HG03354 (cell line): ENCODE data around the gene CLTC.
A peak's percentile ranks its signal among the peaks of the same experiment; 100 is the strongest.
"Not testable (repeated sequence)": the region's sequence is repeated elsewhere in the genome, so short reads cannot be mapped to it uniquely, and the experiment has no call there.

Source experiments
- ATAC-seq: cut with Tn5 transposase; IDR thresholded peaks from one replicate; pipeline ENCODE4 v1.9.1; 2021; ENCODE audit warnings: mild to moderate bottlenecking; ENCODE audit not compliant: unreplicated experiment, poor library complexity, severe bottlenecking

Gene CLTC

GRCh38 chr17:59632398-59632797 lies 12.7 kb downstream of the CLTC start:
- ATAC-seq: no peak

GRCh38 chr17:59633658-59634359 lies 14.1 kb downstream of the CLTC start:
- no peak for ATAC-seq

GRCh38 chr17:59634632-59635541 lies 15.2 kb downstream of the CLTC start:
- ATAC-seq: peak; percentile 72

GRCh38 chr17:59637611-59638310 lies 18.1 kb downstream of the CLTC start:
- ATAC-seq: no peak

- ATAC-seq: no peak
These were observed 18.9 kb downstream of the CLTC start for GRCh38 chr17:59638553-59638952.

- peak; percentile 86 for ATAC-seq
These were observed 22.2 kb downstream of the CLTC start for GRCh38 chr17:59641799-59642484.

GRCh38 chr17:59642565-59642964 lies 22.9 kb downstream of the CLTC start:
- ATAC-seq: no peak

- no peak for ATAC-seq
These were observed 23.8 kb downstream of the CLTC start for GRCh38 chr17:59643159-59644140.

GRCh38 chr17:59647288-59647687 lies 27.6 kb downstream of the CLTC start:
- ATAC-seq: no peak

- no peak for ATAC-seq
These were observed 30.2 kb downstream of the CLTC start for GRCh38 chr17:59649886-59650285.

GRCh38 chr17:59650642-59651041 lies 30.9 kb downstream of the CLTC start:
- ATAC-seq: no peak

- ATAC-seq: no peak
These were observed 31.7 kb downstream of the CLTC start for GRCh38 chr17:59651346-59651745.

GRCh38 chr17:59652119-59652518 lies 32.4 kb downstream of the CLTC start:
- no peak for ATAC-seq

GRCh38 chr17:59656624-59657023 lies 36.9 kb downstream of the CLTC start:
- ATAC-seq: not testable (repeated sequence)

GRCh38 chr17:59666235-59666634 lies 46.5 kb downstream of the CLTC start:
- no peak for ATAC-seq

GRCh38 chr17:59668816-59669215 lies 49.1 kb downstream of the CLTC start:
- no peak for ATAC-seq

- peak; percentile 70 for ATAC-seq
These were observed 49.7 kb downstream of the CLTC start for GRCh38 chr17:59669411-59669810.

- ATAC-seq: no peak
These were observed 50.2 kb downstream of the CLTC start for GRCh38 chr17:59669944-59670343.

GRCh38 chr17:59671386-59671785 lies 51.7 kb downstream of the CLTC start:
- no peak for ATAC-seq
